Anterior cingulate cortex (tissue), 58 donors: ENCODE measurements around the gene GGT1.
"Not testable (repeated sequence)": the region's sequence is repeated elsewhere in the genome, so short reads cannot be mapped to it uniquely, and the experiment has no call there.

Experiments
- DNase-seq, 58 donors: peaks; one replicate each; lab custom pipeline; 2025; lab: John Stamatoyannopoulos, UW

The GGT1 gene

DNA sequence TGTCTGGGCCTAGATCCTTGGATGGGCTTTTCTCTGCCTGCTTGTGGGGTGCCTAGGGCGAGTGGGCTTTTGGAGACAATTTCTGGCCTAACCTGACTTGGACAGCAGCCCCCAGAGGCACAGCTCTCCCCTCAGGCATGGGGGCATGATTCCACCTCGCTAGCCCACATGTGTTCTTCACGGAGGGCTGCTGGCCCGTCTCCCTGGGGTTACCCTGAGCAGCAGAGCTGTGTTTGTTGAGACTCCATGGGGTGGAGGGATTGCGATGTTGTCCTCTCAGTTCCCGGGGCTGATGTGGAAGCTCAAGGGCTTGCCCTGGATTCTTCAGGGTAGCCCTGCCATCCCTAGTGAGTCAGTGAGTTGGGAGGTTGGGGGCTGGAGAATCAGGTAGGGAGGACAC lies 7.8 kb upstream of the GGT1 start:
- no peak for DNase-seq

DNA sequence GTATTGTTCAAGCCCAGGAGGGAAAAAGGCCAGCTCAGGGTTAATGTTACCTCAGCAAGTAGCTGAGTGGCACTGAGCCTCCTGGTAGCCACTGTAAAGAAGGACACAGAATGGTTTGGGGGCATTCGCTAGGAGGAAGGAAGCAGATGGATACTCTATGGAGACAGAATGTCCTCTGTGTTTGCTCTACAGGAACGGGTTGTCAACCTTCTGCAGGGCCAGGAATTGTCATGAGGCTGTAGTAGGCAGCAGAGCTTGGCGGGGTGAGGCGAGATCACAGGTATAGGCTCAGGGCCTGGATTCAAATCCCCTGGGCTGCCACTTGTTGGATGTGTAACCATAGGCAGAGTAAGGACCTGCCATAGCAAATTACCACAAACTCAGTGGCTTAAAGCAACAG lies 7.1 kb upstream of the GGT1 start:
- no peak for DNase-seq

DNA sequence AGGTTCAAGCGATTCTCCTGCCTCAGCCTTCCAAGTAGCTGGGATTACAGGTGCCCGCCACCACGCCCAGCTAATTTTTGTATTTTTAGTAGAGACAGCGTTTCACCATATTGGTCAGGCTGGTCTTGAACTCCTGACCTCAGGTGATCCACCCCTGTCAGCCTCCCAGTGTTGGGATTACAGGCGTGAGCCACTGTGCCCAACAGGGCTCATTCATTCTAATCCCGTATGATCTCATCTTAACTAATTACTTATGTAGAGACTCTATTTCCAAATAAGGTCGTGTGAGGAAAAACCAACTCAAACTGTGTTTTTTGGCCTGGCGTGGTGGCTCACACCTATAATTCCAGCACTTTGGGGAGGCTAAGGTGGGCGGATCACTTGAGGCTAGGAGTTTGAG lies 5.9 kb upstream of the GGT1 start:
- not testable (repeated sequence) for DNase-seq

- no peak for DNase-seq
These were observed 3.5 kb upstream of the GGT1 start for GRCh38 chr22:24599514-24599913.

GRCh38 chr22:24599958-24600715 lies 2.9 kb upstream of the GGT1 start:
- DNase-seq, result not testable (repeated sequence)

DNA sequence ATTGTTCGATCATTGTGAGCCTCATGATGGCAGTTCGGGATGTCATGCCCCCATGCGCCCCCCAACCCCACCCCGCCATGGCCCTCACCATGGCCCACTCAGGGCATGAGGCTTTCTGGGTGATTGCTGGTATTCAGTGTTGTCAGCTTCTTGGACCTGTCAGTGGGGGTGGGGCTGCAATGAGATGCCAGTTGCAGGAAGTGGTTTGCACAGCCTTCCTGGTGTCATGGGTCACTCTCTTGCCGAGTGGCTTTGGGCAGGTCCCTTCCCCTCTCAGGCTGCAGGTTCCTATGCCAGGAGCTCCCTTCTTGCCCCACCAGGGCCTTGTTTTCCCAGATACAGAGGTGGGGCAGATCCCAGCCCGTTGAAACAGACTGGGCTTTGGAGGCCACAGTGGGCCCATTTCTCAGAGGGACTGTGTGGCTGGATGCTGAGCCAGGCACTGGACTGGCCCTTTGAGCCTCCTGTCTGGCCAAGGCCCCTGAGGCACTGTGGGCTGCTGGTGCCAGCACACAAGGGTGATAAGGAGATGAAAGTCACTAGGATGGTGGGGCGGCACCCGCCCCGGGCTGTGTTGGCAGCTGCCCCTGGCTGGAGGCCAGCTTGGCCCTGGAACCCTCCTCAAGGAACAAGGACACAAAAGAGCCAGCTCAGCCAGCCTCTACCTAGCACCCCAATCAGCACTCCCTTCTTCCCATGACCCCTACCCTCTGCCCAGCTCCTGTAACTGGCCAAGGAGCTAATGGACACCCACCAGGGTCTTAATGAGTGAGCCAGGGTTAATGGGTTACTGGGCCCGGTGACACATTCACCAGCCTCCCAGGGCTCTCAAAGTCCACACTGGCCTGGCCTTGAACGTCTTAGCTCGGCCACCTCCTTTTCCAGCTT lies 1.5 kb upstream of the GGT1 start:
- peak in 1 of 58 donors; percentile 60 for DNase-seq

DNA sequence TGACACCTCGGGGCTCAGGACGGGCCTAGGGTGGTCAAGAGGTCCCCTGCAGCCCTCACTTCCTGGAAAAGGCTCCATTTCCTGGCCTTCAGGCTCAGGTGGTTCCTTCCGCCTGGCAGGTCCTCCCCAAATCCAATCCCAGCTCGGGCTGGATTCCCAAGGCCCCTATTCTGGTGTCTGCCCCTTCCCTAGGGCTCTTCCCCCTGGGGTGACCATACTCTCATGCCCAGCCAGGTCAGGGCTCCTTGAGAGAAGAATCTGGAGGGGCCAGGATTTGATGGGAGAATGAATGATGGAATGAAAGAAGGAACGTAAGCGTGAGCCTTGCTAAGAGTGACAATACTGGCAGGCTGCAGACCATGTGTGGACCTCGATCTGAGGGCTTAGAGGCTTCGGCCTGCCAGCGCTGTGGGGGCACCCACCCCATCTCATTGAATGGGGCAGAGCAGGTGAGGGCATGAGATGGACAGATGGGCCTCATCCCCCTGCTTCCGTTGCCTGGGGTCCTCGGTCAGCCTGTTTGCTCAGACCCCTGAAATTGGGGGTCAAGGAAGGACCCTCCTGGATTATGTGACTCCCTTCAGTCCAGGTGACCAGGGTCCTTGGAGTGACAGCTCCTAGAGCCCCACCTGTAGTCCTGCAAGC lies 766 bp upstream of the GGT1 start:
- not testable (repeated sequence) for DNase-seq

- DNase-seq, result not testable (repeated sequence)
These were observed 1.0 kb downstream of the GGT1 start for GRCh38 chr22:24603770-24604629.

DNA sequence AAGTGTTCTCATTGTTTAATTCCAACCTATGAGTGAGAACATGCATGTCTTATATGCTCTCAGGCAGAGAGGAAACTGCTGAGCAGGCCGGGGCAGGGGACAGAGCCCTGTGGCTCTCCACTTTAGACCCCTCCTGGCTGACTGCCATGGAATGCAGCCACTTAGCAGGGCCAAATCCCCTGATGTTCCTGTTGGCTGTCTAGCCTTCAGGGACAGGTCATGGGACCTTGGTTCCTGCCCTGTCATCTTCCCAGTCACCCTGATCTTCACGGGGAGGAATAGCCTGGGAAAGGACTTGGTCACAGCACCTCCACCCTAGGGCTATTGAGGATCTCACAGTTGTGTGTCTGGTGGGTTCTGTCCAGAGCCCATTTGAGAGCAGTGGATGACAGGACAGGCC lies 3.3 kb downstream of the GGT1 start:
- not testable (repeated sequence) for DNase-seq

- not testable (repeated sequence) for DNase-seq
These were observed 4.5 kb downstream of the GGT1 start for GRCh38 chr22:24607429-24607983.

- not testable (repeated sequence) for DNase-seq
These were observed 5.3 kb downstream of the GGT1 start for GRCh38 chr22:24608327-24608726.

- not testable (repeated sequence) for DNase-seq
These were observed 6.9 kb downstream of the GGT1 start for GRCh38 chr22:24609888-24610287.

DNA sequence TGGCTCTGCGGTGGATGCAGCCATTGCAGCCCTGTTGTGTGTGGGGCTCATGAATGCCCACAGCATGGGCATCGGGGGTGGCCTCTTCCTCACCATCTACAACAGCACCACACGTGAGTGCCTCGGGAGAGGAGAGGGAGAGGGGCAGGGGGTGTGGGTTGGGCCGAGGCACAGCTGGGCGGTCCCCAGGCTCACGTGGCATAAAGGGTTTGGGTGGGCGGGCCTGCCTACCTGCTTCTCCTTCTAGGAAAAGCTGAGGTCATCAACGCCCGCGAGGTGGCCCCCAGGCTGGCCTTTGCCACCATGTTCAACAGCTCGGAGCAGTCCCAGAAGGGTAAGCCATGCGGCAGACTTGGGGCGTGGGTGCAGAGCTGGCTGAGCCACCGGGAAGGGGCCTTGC lies 11.8 kb downstream of the GGT1 start:
- DNase-seq, result not testable (repeated sequence)

DNA sequence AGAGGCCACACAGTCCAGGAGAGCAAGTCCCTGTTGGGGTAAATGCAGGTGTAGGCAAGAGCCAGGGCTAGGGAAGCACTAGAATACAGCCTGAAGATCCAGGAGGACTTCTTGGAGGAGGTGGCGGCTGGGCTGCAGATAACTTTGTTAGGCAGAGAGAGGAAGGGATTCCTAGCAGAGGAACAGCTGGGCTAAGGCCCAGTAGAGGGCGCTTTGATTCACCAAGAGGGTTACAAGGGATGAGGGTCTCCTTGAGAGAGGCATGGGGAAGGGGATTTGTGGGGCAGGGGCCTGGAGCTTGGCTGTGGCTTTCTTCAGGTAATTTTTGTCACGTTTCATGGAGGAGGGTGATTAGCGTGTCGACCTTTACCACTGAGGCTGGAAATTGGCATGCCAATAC lies 18.3 kb downstream of the GGT1 start:
- DNase-seq, result not testable (repeated sequence)

GRCh38 chr22:24622596-24622995 lies 19.6 kb downstream of the GGT1 start:
- DNase-seq, result not testable (repeated sequence)

- DNase-seq, result not testable (repeated sequence)
These were observed 24.9 kb downstream of the GGT1 start for GRCh38 chr22:24627911-24628310.

- DNase-seq, result peak in 2 of 58 donors; percentile 2 to 9
These were observed 26.1 kb downstream of the GGT1 start for GRCh38 chr22:24629069-24629468.

- DNase-seq, result not testable (repeated sequence)
These were observed 27.9 kb downstream of the GGT1 start for GRCh38 chr22:24630812-24631427.

DNA sequence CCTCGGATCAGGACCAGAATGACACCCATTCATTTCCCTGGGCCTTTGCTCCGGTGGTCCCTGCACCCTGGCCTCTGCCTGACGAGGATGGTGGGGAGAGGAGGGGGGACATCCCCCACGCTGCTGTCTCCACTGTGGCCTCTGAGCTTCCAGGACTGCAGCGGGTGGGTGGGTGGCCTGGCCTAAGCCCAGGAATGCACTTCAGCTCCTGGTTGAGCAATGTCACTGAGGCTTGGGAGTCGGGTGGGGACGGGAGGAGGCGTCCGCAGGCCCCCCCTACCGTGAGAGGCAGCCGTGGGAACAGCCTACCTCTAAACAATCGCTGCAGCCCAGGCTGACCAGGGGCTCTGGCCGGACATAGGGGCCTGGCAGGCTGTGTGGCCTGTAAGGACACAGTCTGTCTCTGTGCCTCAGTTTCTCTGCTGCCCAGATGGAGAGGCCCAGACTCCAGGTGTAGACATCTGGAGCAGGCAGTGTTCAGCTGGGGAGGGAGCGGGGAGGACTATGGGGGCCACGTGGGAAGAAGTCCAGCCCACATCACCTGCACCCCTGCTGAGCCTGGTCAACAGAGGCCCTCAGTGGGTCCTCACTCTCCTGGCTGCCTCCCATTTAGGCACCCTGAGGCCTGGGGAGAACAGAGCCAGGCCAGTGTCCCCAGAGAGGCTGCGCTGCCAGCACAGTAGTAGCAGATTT lies 28.6 kb downstream of the GGT1 start:
- not testable (repeated sequence) for DNase-seq
